T-helper 2 cell treated with Interferon-gamma antibody and Interleukin-4, amounts not matched to agents 5 μg/mL and 100 μg/mL, for 36 hours (primary cell): ENCODE measurements around the gene AHNAK2.
"Not testable (repeated sequence)": the region's sequence is repeated elsewhere in the genome, so short reads cannot be mapped to it uniquely, and the experiment has no call there.

ENCODE experiments used
- DNase-seq: peaks from one replicate; pipeline ENCODE4 v3.0.0; 2021; ENCODE audit warnings: low spot score
- H3K27ac Mint-ChIP-seq: one replicate; pipeline ENCODE4 v1.8.0; 2021; ENCODE audit warnings: mild to moderate bottlenecking, mixed read lengths
- H3K27me3 Mint-ChIP-seq: one replicate; pipeline ENCODE4 v1.8.0; 2021; ENCODE audit warnings: low read depth, mixed read lengths
- H3K36me3 Mint-ChIP-seq: one replicate; pipeline ENCODE4 v1.8.0; 2021; ENCODE audit warnings: low read depth, mixed read lengths
- H3K4me1 Mint-ChIP-seq: one replicate; pipeline ENCODE4 v1.8.0; 2021; ENCODE audit warnings: low read depth, mixed read lengths
- H3K4me3 Mint-ChIP-seq: one replicate; pipeline ENCODE4 v1.8.0; 2022; ENCODE audit warnings: mild to moderate bottlenecking, moderate library complexity, mixed read lengths
- H3K9me3 Mint-ChIP-seq: one replicate; pipeline ENCODE4 v1.8.0; 2021; ENCODE audit warnings: mixed read lengths

AHNAK2 gene

DNA sequence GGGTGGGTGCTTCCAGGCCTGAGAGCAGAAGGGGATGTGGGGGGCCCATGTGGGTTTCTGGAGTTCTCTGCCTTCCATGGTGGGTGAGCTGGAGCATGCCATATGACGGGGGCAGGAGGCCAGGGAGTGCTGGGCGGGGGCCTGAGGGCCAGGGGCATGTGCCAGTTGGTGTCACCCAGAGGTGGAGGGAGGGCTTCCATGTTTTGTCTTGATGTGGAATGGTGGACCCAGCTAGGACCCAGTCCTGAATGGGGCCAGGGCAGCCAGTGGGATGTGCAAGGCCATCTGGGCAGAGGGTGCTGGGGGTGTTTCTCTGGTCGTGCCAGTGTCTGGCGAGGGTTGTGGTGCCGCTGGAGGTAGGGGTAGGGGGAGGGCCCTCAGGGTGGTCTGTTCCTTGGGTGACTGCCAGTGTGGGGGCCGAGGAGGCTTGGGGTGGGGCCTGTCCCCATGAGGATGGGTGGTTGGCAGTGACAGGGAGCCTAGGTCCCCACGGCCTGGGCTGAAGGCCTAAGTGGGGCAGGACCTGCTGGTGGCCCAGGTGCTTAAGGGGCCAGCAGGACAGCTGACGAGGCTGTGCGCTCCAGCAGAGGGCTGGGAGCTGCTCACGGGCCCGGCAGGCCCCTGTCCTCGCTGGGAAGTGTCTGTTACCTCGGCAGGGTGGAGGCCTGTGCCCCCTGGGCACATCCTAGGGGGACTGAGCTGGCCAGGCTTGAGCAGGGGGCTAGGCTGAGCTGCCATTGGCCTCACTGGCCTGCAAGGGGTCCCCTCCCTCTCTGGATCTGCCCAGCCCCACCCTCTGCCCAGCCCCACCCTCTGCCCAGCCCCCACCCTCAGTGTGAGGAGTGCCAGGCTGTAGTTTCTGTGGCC is 86.3 kb downstream of the AHNAK2 start:
- no peaks in the 10 kb centered on the region for H3K9me3 Mint-ChIP-seq
- H3K4me1 Mint-ChIP-seq, result peaks cover 2% of the 10 kb centered on the region
- H3K27ac Mint-ChIP-seq, result no peak overlapping the region
- no peaks in the 10 kb centered on the region for H3K27me3 Mint-ChIP-seq
- no peak overlapping the region for H3K4me3 Mint-ChIP-seq
- H3K36me3 Mint-ChIP-seq, result no peaks in the 10 kb centered on the region
- DNase-seq, result no peak

DNA sequence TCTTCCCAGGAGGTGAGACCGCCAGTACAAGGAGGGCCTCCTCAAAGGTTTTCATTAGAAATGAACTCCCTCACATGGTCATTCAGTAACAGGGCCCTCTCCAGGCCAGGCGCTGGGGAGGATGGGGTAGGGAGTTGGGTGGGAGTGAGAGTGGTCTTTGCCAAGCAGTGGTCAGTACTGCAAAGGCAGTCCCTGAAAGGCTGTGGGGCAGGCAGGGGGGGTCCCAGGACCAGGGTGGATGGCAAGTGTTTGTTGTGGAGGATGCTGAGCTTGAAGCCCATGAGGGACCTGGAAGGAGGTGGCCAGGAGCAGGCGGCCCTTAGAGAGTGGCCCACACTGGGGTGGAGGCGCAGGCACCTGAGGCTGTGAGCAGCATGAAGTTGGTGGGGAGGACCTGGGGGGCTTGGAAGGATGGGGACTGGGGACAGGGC is 87.0 kb downstream of the AHNAK2 start:
- Mint-ChIP-seq H3K27ac (no peak overlapping the region), H3K4me1 (no peaks in the 10 kb centered on the region), H3K9me3 (no peaks in the 10 kb centered on the region), H3K4me3 (no peak overlapping the region), H3K36me3 (no peaks in the 10 kb centered on the region), H3K27me3 (no peaks in the 10 kb centered on the region)
- DNase-seq, result no peak

DNA sequence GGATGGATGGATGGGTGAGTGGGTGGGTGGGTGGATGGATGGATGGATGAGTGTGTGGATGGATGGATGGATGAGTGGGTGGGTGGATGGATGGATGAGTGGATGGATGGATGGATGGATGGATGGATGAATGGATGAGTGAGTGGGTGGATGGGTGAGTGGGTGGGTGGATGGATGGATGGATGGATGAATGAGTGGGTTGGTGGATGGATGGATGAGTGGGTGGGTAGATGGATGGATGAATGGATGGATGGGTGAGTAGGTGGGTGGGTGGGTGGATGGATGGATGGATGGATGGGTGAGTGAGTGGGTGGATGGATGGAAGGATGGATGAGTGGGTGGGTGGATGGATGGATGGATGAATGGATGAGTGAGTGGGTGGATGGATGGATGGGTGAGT is 87.9 kb downstream of the AHNAK2 start:
- H3K27ac Mint-ChIP-seq, H3K36me3 Mint-ChIP-seq, H3K4me3 Mint-ChIP-seq, H3K27me3 Mint-ChIP-seq, H3K4me1 Mint-ChIP-seq, H3K9me3 Mint-ChIP-seq, DNase-seq: not testable (repeated sequence)

DNA sequence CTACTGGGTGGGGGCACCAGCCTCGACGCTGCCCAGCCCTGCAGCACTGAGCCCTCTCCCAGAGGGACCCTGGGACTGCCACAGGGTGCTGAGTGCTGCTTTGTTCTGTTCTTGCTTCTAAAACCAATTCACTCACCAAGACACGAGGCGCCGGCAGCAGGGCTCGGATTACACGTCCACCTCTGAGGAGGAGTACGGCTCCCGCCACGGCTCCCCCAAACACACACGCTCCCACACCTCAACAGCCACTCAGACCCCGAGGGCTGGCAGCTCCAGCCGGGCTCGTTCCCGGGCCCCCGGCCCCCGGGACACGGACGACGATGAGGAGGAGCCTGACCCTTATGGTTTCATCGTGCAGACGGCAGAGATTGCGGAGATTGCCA is 88.8 kb downstream of the AHNAK2 start:
- no peaks in the 10 kb centered on the region for H3K27me3 Mint-ChIP-seq
- H3K36me3 Mint-ChIP-seq, result no peaks in the 10 kb centered on the region
- no peaks in the 10 kb centered on the region for H3K9me3 Mint-ChIP-seq
- H3K4me1 Mint-ChIP-seq, result no peaks in the 10 kb centered on the region
- H3K27ac Mint-ChIP-seq, result no peak overlapping the region
- no peak overlapping the region for H3K4me3 Mint-ChIP-seq
- peak; percentile 2 for DNase-seq

DNA sequence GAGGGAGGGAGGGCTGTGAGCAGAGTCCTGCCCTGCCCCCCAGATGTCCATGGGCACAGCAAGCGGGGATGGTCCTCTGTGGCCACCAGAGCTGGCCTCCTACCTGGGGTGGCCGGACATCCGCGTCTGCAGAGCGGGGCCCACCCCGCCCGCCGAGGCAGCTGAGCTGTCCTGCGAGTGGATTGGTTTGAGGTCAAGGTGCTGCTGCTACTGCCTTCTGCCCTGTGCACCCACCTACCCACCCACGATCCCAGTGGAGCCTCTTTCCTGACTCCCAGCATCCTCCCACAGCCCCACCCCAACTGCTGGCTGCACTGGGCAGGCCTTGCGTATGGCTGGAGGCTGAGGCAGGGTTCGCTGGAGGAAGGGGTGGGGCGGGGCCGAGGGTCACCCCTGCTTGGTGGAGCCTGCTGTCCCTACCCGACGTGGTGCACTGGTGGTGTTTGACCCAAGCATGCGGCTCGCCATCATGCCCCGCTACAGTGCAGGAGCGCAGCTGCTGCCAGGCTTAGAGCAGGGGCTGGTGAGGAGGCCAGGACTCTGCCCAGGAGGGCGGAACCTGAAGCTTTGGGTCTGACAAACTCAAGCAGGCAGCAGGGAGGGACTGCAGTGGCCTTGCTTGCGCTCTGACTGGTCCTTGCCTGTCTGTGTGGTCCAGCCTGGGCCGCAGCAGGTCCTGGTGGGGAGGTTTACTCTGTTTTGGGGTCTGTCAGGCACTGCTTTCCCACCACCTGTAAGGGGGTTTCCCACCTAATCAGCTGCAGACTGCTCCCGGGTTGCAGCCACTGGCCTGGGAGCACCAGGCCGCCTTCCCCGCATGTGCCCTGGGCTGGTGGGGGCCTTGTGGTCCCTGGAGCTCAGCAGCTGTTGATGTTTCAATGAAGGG is 89.4 kb downstream of the AHNAK2 start:
- H3K36me3 Mint-ChIP-seq, result no peaks in the 10 kb centered on the region
- no peaks in the 10 kb centered on the region for H3K4me1 Mint-ChIP-seq
- H3K9me3 Mint-ChIP-seq, result no peaks in the 10 kb centered on the region
- H3K4me3 Mint-ChIP-seq, result no peak overlapping the region
- H3K27me3 Mint-ChIP-seq, result no peaks in the 10 kb centered on the region
- peak; percentile 2 for DNase-seq
- no peak overlapping the region for H3K27ac Mint-ChIP-seq

DNA sequence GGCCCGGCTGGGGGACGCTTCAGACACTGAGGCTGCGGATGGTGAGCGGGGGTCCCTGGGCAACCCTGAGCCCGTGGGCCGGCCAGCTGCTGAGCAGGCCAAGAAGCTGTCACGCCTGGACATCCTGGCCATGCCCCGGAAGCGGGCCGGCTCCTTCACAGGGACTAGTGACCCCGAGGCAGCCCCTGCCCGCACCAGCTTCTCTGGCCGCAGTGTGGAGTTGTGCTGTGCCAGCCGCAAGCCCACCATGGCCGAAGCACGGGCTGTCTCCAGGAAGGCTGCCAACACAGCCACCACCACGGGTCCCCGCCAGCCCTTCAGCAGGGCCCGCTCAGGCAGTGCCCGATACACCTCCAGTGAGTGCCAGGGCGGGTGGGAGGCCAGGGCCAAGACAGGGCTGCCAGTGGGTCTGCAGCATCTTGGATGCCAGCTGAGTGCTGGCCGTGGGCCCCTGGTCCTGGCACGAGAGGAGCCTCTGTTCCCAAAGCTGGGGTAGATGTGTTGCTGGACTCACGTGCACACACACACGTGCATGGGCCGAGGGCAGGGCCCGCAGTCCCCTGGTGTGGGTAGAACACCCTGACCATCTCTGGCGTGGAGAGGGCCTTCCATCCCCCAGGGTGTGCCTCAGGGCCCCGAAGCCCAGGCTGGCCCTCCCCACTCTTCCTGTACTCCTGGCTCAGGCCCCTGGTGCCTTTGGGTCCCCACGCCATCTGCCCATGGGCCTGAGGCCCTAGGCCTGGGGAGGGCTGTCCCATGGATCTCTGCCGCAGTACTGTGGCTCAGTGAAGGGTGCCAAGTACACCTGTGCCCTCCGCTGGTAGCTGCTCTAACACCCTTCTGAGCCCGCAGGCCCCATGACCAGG is 90.3 kb downstream of the AHNAK2 start:
- Mint-ChIP-seq H3K4me1 (no peaks in the 10 kb centered on the region), H3K36me3 (no peaks in the 10 kb centered on the region), H3K4me3 (no peak overlapping the region), H3K27ac (no peak overlapping the region), H3K27me3 (no peaks in the 10 kb centered on the region), H3K9me3 (no peaks in the 10 kb centered on the region)
- no peak for DNase-seq
